ENCODE measurements around the gene IMPACT. TPM values are rescaled to one million over a fixed set of nuclear protein-coding genes. Genes with fewer than 3 reads are reported as not detected.

The IMPACT gene
- total RNA-seq, 1 experiment from 2014 or later = 36.2 TPM

- Histone ChIP-seq H3K27ac (ENCODE audit: low read length) (no peak overlapping the region), H3K27me3 (ENCODE audit: control insufficient read depth, insufficient read depth, low read length) (no peaks in the 10 kb centered on the region), H3K4me3 (ENCODE audit: low read depth in 2 of 2, low read length in 2 of 2) (no peak overlapping the region), H3K36me3 (ENCODE audit: control insufficient read depth, insufficient read depth, low read length) (peaks cover 3% of the 10 kb centered on the region; the same call in 1 of the 2 replicates), H3K4me1 (ENCODE audit: control insufficient read depth, insufficient read depth, low read length) (peaks cover 1% of the 10 kb centered on the region; the same call in 1 of the 2 replicates), H3K9me3 (ENCODE audit: control insufficient read depth, insufficient read depth, low read depth, low read length) (no peaks in the 10 kb centered on the region)
- intact Hi-C loops (cut with micrococcal nuclease; ENCODE audit: unreplicated experiment) (no loop called here), in situ Hi-C loops (cut with HindIII; ENCODE audit: low pct_unique_long_range_greater_than_20kb, low sequenced_read_pairs) (no loop called here)
- BruUV-seq (replicated peaks) = no TSS peak
- CTCF ChIA-PET = no interaction called here
- ATAC-seq (no peak), DNase-seq (ENCODE audit: low read depth, low spot score) (no peak)
- POLR2A ChIA-PET = no interaction called here
- no peak for TF ChIP-seq SIN3A (IDR thresholded peaks at IDR 0.05; ENCODE audit: borderline replicate concordance, insufficient read depth, low read depth, low read length)
- no peak for TF ChIP-seq REST (IDR thresholded peaks at IDR 0.05; ENCODE audit: insufficient read depth in 1 of 2, low read depth in 2 of 2, low read length in 1 of 2)
- TF ChIP-seq CTCF (IDR thresholded peaks at IDR 0.05) = no peak
- no peak for TF ChIP-seq TCF7L2 (IDR thresholded peaks at IDR 0.05; ENCODE audit: low read depth, low read length)
- TF ChIP-seq POLR2AphosphoS5 (IDR thresholded peaks at IDR 0.05; ENCODE audit: low read depth, low read length) = no peak
Observed at GRCh38 chr18:24432618-24433017, 6.1 kb downstream of the IMPACT start.

- Histone ChIP-seq H3K4me3 (ENCODE audit: low read depth in 2 of 2, low read length in 2 of 2) (no peak overlapping the region), H3K4me1 (ENCODE audit: control insufficient read depth, insufficient read depth, low read length) (no peaks in the 10 kb centered on the region), H3K9me3 (ENCODE audit: control insufficient read depth, insufficient read depth, low read depth, low read length) (no peaks in the 10 kb centered on the region), H3K27me3 (ENCODE audit: control insufficient read depth, insufficient read depth, low read length) (no peaks in the 10 kb centered on the region), H3K36me3 (ENCODE audit: control insufficient read depth, insufficient read depth, low read length) (no peaks in the 10 kb centered on the region), H3K27ac (ENCODE audit: low read length) (no peak overlapping the region)
- DNase-seq (ENCODE audit: low read depth, low spot score) (no peak), ATAC-seq (no peak)
- BruUV-seq (replicated peaks) = no TSS peak
- in situ Hi-C loops (cut with HindIII; ENCODE audit: low pct_unique_long_range_greater_than_20kb, low sequenced_read_pairs) = no loop called here
- POLR2A ChIA-PET = no interaction called here
- no peak for TF ChIP-seq REST (IDR thresholded peaks at IDR 0.05; ENCODE audit: insufficient read depth in 1 of 2, low read depth in 2 of 2, low read length in 1 of 2)
- TF ChIP-seq SIN3A (IDR thresholded peaks at IDR 0.05; ENCODE audit: borderline replicate concordance, insufficient read depth, low read depth, low read length) = no peak
- no peak for TF ChIP-seq TCF7L2 (IDR thresholded peaks at IDR 0.05; ENCODE audit: low read depth, low read length)
- TF ChIP-seq CTCF (IDR thresholded peaks at IDR 0.05) = no peak
- no peak for TF ChIP-seq POLR2AphosphoS5 (IDR thresholded peaks at IDR 0.05; ENCODE audit: low read depth, low read length)
- CTCF ChIA-PET = no interaction called here
- intact Hi-C loops (cut with micrococcal nuclease; ENCODE audit: unreplicated experiment) = no loop called here
Observed at GRCh38 chr18:24436939-24437338, 10.5 kb downstream of the IMPACT start.

All from Panc1 (cell line).